K562 treated with DMSO at 1 percent for 12 hours (cell line): ENCODE measurements around the gene KLHL30. TPM values are rescaled to one million over a fixed set of nuclear protein-coding genes. Genes with fewer than 3 reads are reported as not detected.

Experiments used
- total RNA-seq: library from RNA; unstranded; fragments of 300-600 nt; gene quantifications from 2 replicates; pipeline ENCODE4 v1.2.3, GENCODE V29; 2022; ENCODE audit not compliant: insufficient read depth

The KLHL30 gene, protein sequence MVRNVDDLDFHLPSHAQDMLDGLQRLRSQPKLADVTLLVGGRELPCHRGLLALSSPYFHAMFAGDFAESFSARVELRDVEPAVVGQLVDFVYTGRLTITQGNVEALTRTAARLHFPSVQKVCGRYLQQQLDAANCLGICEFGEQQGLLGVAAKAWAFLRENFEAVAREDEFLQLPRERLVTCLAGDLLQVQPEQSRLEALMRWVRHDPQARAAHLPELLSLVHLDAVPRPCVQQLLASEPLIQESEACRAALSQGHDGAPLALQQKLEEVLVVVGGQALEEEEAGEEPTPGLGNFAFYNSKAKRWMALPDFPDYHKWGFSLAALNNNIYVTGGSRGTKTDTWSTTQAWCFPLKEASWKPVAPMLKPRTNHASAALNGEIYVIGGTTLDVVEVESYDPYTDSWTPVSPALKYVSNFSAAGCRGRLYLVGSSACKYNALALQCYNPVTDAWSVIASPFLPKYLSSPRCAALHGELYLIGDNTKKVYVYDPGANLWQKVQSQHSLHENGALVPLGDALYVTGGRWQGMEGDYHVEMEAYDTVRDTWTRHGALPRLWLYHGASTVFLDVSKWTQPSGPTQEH
- total RNA-seq: not detected in 2 replicates

GRCh38 chr2:238138331-238139195 lies at the start of gene KLHL30:
Gene KLHL30, plus strand, starts transcription at chr2:238138668. Its CDS starts 2,087 bp downstream, at chr2:238140755.

GRCh38 chr2:238100049-238100820 lies 38.2 kb upstream of the KLHL30 start, which contains the start of gene ESPNL:
Gene ESPNL, plus strand, starts transcription at chr2:238100340. Its CDS starts 80 bp downstream, at chr2:238100420.

DNA sequence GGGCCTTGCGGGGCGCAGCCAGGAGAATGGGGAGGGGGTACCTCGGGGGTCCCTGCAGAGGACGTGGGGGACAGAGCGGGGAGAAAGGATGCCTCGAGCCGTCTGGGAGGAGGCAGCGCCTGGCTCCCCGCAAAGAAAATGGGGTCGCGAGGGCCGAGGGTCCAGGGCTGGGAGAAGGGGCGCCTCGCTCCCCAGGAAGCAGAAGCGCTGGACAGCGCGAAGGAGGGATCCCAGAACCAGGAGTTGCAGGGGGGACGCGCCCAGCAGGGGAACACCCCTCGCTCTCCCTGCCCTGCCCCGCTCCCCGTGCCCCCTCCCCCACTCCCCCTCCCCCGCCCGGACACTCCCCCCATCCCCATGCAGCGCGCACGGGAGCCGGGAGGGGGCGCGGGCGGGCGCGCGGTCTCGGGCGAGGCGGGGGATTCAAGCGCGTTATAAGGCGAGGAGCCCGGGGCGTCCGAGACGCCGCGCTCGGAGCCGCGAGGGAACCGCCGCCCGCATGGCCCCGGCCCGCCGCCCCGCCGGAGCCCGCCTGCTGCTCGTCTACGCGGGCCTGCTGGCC lies 20.1 kb downstream of the KLHL30 start, which contains the start of gene ERFE:
Gene ERFE (plus strand): TSS at position 462 of the 562 bp plus-strand sequence. CDS start 38 bp downstream, at position 500.

Other genes with a start within 250 kb of the KLHL30 start
- gene UBE2F, start 171.7 kb upstream of the KLHL30 start, total RNA-seq: 27.9 and 48.2 TPM in 2 replicates
- gene SCLY, start 77.7 kb upstream of the KLHL30 start, total RNA-seq: 9.7 and 18.2 TPM in 2 replicates
- gene ESPNL, start 38.3 kb upstream of the KLHL30 start, total RNA-seq: 0.33 TPM in 1 of 2 replicates, not detected in the other
- gene ERFE, start 20.3 kb downstream of the KLHL30 start, total RNA-seq: 22.4 and 27.9 TPM in 2 replicates
- gene ILKAP, start 65.0 kb downstream of the KLHL30 start, total RNA-seq: 26.2 and 39.8 TPM in 2 replicates
- gene HES6, start 101.4 kb downstream of the KLHL30 start, total RNA-seq: 170 and 238 TPM in 2 replicates
- 0.42 and 0.91 TPM in 2 replicates for gene PER2, start 149.9 kb downstream of the KLHL30 start, total RNA-seq
- 4.8 and 6.8 TPM in 2 replicates for gene TRAF3IP1, start 181.8 kb downstream of the KLHL30 start, total RNA-seq